CD4-positive, alpha-beta T cell (primary cell): ENCODE data around the gene LCN1. TPM values are rescaled to one million over a fixed set of nuclear protein-coding genes. Genes with fewer than 3 reads are reported as not detected.
A peak's percentile ranks its signal among the peaks of the same experiment; 100 is the strongest.

Source experiments
- ATAC-seq: fragments of 200-7000 bp; cut with Tn5 transposase; one replicate; pipeline ENCODE4 v1.10.0; 2022; ENCODE audit warnings: mild to moderate bottlenecking; ENCODE audit not compliant: poor library complexity
- CTCF ChIA-PET: fragments of 350-600 bp; sonication (Branson Sonifier 250); formaldehyde crosslinking; loops from one replicate; lab custom pipeline; 2021; ENCODE audit warnings: antibody characterized with exemption, inconsistent platforms; lab: Charles Lee
- POLR2A ChIA-PET: fragments of 350-600 bp; sonication (Branson Sonifier 250); formaldehyde crosslinking; loops from one replicate; lab custom pipeline; 2021; ENCODE audit warnings: antibody characterized with exemption, inconsistent platforms; lab: Charles Lee
- DNase-seq, 14 experiments: peaks; one replicate each; pipeline ENCODE4 v3.0.0-alpha.2; 2013 to 2020; ENCODE audit warnings: mixed read lengths in 2 of 14
- H3K27ac ChIP-seq, 2 donors: one replicate each; pipeline versions ENCODE4 v1.5.1 to v1.7.0; 2013; ENCODE audit warnings: low read length in 2 of 2, low read depth in 1 of 2, mild to moderate bottlenecking in 1 of 2
- H3K27me3 ChIP-seq, 2 experiments: 1 replicate in 1 of 2; 2 replicates in 1 of 2; pipeline versions ENCODE4 v1.6.1 to v1.7.0; 2013; ENCODE audit warnings: low read length in 2 of 2, control low read depth in 1 of 2, mild to moderate bottlenecking in 1 of 2, moderate library complexity in 1 of 2; ENCODE audit not compliant: insufficient read depth in 2 of 2, control insufficient read depth in 1 of 2
- H3K36me3 ChIP-seq: one replicate; pipeline ENCODE4 v1.6.1; 2013; ENCODE audit warnings: low read length, control low read depth; ENCODE audit not compliant: insufficient read depth
- H3K4me1 ChIP-seq: one replicate; pipeline ENCODE4 v1.6.1; 2013; ENCODE audit warnings: low read length, control low read depth; ENCODE audit not compliant: insufficient read depth
- H3K4me3 ChIP-seq: one replicate; pipeline ENCODE4 v1.5.1; 2013; ENCODE audit warnings: mild to moderate bottlenecking, low read length, moderate library complexity
- H3K9me3 ChIP-seq, 2 experiments: 1 replicate in 1 of 2; 2 replicates in 1 of 2; pipeline versions ENCODE4 v1.6.1 to v1.7.0; 2013; ENCODE audit warnings: low read length in 2 of 2, mild to moderate bottlenecking in 2 of 2, control low read depth in 1 of 2, moderate library complexity in 1 of 2; ENCODE audit not compliant: control insufficient read depth in 1 of 2, insufficient read depth in 1 of 2
- H3K27ac Mint-ChIP-seq: one replicate; pipeline ENCODE4 v1.8.0; 2020; ENCODE audit warnings: mixed read lengths
- H3K27me3 Mint-ChIP-seq: one replicate; pipeline ENCODE4 v1.8.0; 2021; ENCODE audit warnings: mixed read lengths
- H3K36me3 Mint-ChIP-seq: one replicate; pipeline ENCODE4 v1.8.0; 2021; ENCODE audit warnings: low read depth, mixed read lengths
- H3K4me1 Mint-ChIP-seq: one replicate; pipeline ENCODE4 v1.8.0; 2021; ENCODE audit warnings: low read depth, mixed read lengths
- H3K4me3 Mint-ChIP-seq: one replicate; pipeline ENCODE4 v1.8.0; 2020; ENCODE audit warnings: mild to moderate bottlenecking, mixed read lengths
- H3K9me3 Mint-ChIP-seq: one replicate; pipeline ENCODE4 v1.8.0; 2020; ENCODE audit warnings: mixed read lengths
- CTCF ChIP-seq: fragments of 200-600 bp; IDR thresholded peaks from one replicate; pipeline ENCODE4 v1.8.0; 2022; ENCODE audit warnings: antibody characterized with exemption, mild to moderate bottlenecking
- intact Hi-C, 2 experiments: fragments of 100-400 bp; cut with DNase I in 1 of 2; cut with micrococcal nuclease in 1 of 2; formaldehyde crosslinking; loops; one replicate each; pipeline versions ENCODE4 v1.15.1 to v1.9.0; 2023 to 2025; cut with DNase I, micrococcal nuclease
- total RNA-seq, 174 experiments: library from RNA in 2 of 174; stranded (reverse) in 2 of 174; gene quantifications; one replicate each; pipeline ENCODE4 v1.2.3 and lab custom pipeline; 2021 to 2026

LCN1 gene
- total RNA-seq, 2 experiments from 2014 or later = not detected

- TF ChIP-seq CTCF = no peak
- H3K27ac Mint-ChIP-seq = no peak overlapping the region
- H3K36me3 ChIP-seq = peaks cover 7% of the 10 kb centered on the region
- POLR2A ChIA-PET = no interaction called here
- peaks cover 4% of the 10 kb centered on the region for H3K4me1 Mint-ChIP-seq
- peaks cover 6% of the 10 kb centered on the region for H3K9me3 Mint-ChIP-seq
- H3K9me3 ChIP-seq = peaks cover 0 to 22% of the 10 kb centered on the region in 2 experiments
- no peak overlapping the region for H3K27ac ChIP-seq
- ATAC-seq (no peak), DNase-seq (peak in 1 of 14 experiments; percentile 0)
- H3K27me3 ChIP-seq = no peaks in the 10 kb centered on the region
- H3K4me1 ChIP-seq = peaks cover 6% of the 10 kb centered on the region
- intact Hi-C loops = loop anchor here in 1 of 2 experiments (10.0 kb wide), 2 partner anchors 1185 to 1345 kb away; partner anchors contain the start of genes RNU6ATAC and RXRA
- H3K4me3 Mint-ChIP-seq = no peak overlapping the region
- CTCF ChIA-PET = no interaction called here
- H3K4me3 ChIP-seq = no peak overlapping the region
- H3K27me3 Mint-ChIP-seq = no peaks in the 10 kb centered on the region
- H3K36me3 Mint-ChIP-seq = peaks cover 9% of the 10 kb centered on the region
These were observed 11.8 kb upstream of the LCN1 start for GRCh38 chr9:135509458-135509857.

- Mint-ChIP-seq H3K36me3 (no peaks in the 10 kb centered on the region), H3K27ac (no peak overlapping the region), H3K27me3 (peaks cover 4% of the 10 kb centered on the region), H3K4me1 (no peaks in the 10 kb centered on the region), H3K4me3 (no peak overlapping the region), H3K9me3 (peaks cover 6% of the 10 kb centered on the region)
- H3K27me3 ChIP-seq = peaks cover 0 to 2% of the 10 kb centered on the region in 2 experiments
- H3K4me3 ChIP-seq = no peak overlapping the region
- H3K9me3 ChIP-seq = peaks cover 0 to 18% of the 10 kb centered on the region in 2 experiments
- CTCF ChIA-PET = no interaction called here
- POLR2A ChIA-PET = no interaction called here
- H3K4me1 ChIP-seq = peaks cover 4% of the 10 kb centered on the region
- no peak for TF ChIP-seq CTCF
- ATAC-seq = no peak
- no peak overlapping the region for H3K27ac ChIP-seq
- intact Hi-C loops = no loop called here
- H3K36me3 ChIP-seq = no peaks in the 10 kb centered on the region
- DNase-seq = peak in 1 of 14 experiments; percentile 8
These were observed 9.0 kb upstream of the LCN1 start for GRCh38 chr9:135512241-135512603.

- Histone ChIP-seq H3K4me1 (peaks cover 4% of the 10 kb centered on the region), H3K27me3 (peaks cover 0 to 2% of the 10 kb centered on the region in 2 experiments), H3K9me3 (peaks cover 0 to 13% of the 10 kb centered on the region in 2 experiments), H3K36me3 (no peaks in the 10 kb centered on the region), H3K4me3 (no peak overlapping the region), H3K27ac (no peak overlapping the region)
- DNase-seq = peak in 1 of 14 experiments; percentile 5
- Mint-ChIP-seq H3K27ac (no peak overlapping the region), H3K9me3 (peaks cover 6% of the 10 kb centered on the region), H3K27me3 (peaks cover 8% of the 10 kb centered on the region), H3K4me3 (no peak overlapping the region), H3K4me1 (no peaks in the 10 kb centered on the region), H3K36me3 (no peaks in the 10 kb centered on the region)
- no peak for TF ChIP-seq CTCF
- ATAC-seq = no peak
- CTCF ChIA-PET = no interaction called here
- intact Hi-C loops = no loop called here
- POLR2A ChIA-PET = no interaction called here
These were observed 8.3 kb upstream of the LCN1 start for GRCh38 chr9:135512904-135513303.
